HepG2 (cell line): ENCODE measurements around the gene DUSP16. TPM values are rescaled to one million over a fixed set of nuclear protein-coding genes. Genes with fewer than 3 reads are reported as not detected.

Experiments
- ATAC-seq: fragments of 200-7000 bp; cut with Tn5 transposase; 3 replicates; pipeline ENCODE4 v1.9.1; 2020; ENCODE audit warnings: mild to moderate bottlenecking, moderate library complexity
- BruUV-seq: library from RNA; stranded (reverse); fragments of 400-500 nt; replicated peaks from 2 replicates; lab custom pipeline; 2021; lab: Mats Ljungman, UMichigan
- CTCF ChIA-PET: fragments of 300-600 bp; formaldehyde crosslinking; extraction: SDS; loops from one replicate; lab custom pipeline; 2021; ENCODE audit warnings: low total read pairs, inconsistent platforms, low intra/inter-chr PET ratio; lab: Yijun Ruan, JAX
- POLR2A ChIA-PET: fragments of 350-600 bp; sonication (Branson Sonifier 250); formaldehyde crosslinking; loops from one replicate; lab custom pipeline; 2020; ENCODE audit warnings: antibody characterized with exemption, inconsistent platforms; lab: Yijun Ruan, JAX
- DNase-seq: peaks from one replicate; pipeline ENCODE4 v3.0.0-alpha.2; 2015; ENCODE audit warnings: low spot score
- FAIRE-seq: peaks from 3 replicates; lab custom pipeline; 2011; peaks lifted over from hg19 to GRCh38; lab: Jason Lieb, UNC
- H2AFZ ChIP-seq: one replicate; pipeline ENCODE4 v1.6.1; 2011; ENCODE audit warnings: low read length, inconsistent platforms
- H3K27ac ChIP-seq: fragments of 300-600 bp; 3 replicates; pipeline ENCODE4 v1.8.0; 2011; ENCODE audit warnings: mixed run types, mild to moderate bottlenecking, mixed read lengths, low read length, inconsistent platforms; ENCODE audit not compliant: insufficient read depth; ENCODE audit errors: extremely low read length
- H3K27me3 ChIP-seq, 2 experiments: fragments of 200-600 bp in 1 of 2; 2 replicates in 1 of 2; 3 replicates in 1 of 2; pipeline versions ENCODE4 v1.6.0 to v1.8.0; 2011; ENCODE audit warnings: low read length in 2 of 2, mild to moderate bottlenecking in 2 of 2, moderate library complexity in 2 of 2, inconsistent platforms in 1 of 2; ENCODE audit not compliant: insufficient read depth in 2 of 2, control insufficient read depth in 1 of 2
- H3K36me3 ChIP-seq, 2 experiments: fragments of 200-600 bp in 1 of 2; replicated peaks in 1 of 2; 2 replicates in 1 of 2; 3 replicates in 1 of 2; pipeline versions ENCODE4 v1.5.1 to v1.8.0; 2011; ENCODE audit warnings: low read length in 2 of 2, inconsistent platforms in 1 of 2; ENCODE audit not compliant: insufficient read depth in 2 of 2, control insufficient read depth in 1 of 2
- H3K4me1 ChIP-seq: 2 replicates; pipeline ENCODE4 v1.5.1; 2012; ENCODE audit warnings: low read length, inconsistent platforms; ENCODE audit not compliant: insufficient read depth
- H3K4me2 ChIP-seq: 2 replicates; pipeline ENCODE4 v1.6.0; 2011; ENCODE audit warnings: low read depth, low read length, inconsistent platforms
- H3K4me3 ChIP-seq, 3 experiments: fragments of 200-600 bp in 1 of 3; sonication (generic), shearing (Covaris generic) in 1 of 3; replicated peaks in 1 of 3; 2 replicates each; pipeline ENCODE4 v1.5.1; 2011 to 2016; ENCODE audit warnings: low read length in 3 of 3, inconsistent platforms in 2 of 3, low read depth in 2 of 3, mild to moderate bottlenecking in 2 of 3, control low read depth in 1 of 3, mixed read lengths in 1 of 3; ENCODE audit not compliant: insufficient read depth in 1 of 3
- H3K79me2 ChIP-seq: one replicate; pipeline ENCODE4 v1.6.1; 2011; ENCODE audit warnings: low read length, inconsistent platforms; ENCODE audit not compliant: insufficient read depth
- H3K9ac ChIP-seq: 2 replicates; pipeline ENCODE4 v1.6.0; 2011; ENCODE audit warnings: mild to moderate bottlenecking, low read depth, low read length, inconsistent platforms; ENCODE audit not compliant: insufficient read depth
- H3K9me3 ChIP-seq: 2 replicates; pipeline ENCODE4 v1.5.1; 2012; ENCODE audit warnings: mild to moderate bottlenecking, low read length
- H4K20me1 ChIP-seq: 2 replicates; pipeline ENCODE4 v1.6.0; 2011; ENCODE audit warnings: inconsistent platforms, mild to moderate bottlenecking, low read length, moderate library complexity; ENCODE audit not compliant: insufficient read depth
- BCL6 ChIP-seq: IDR thresholded peaks from 2 replicates; pipeline ENCODE4 v1.6.1; 2016; ENCODE audit warnings: missing genetic modification reagents, missing compliant biosample characterization
- ETV5 ChIP-seq: IDR thresholded peaks from 2 replicates; pipeline ENCODE4 v1.6.1; 2018; ENCODE audit warnings: missing biosample characterization, missing genetic modification reagents, inconsistent platforms, borderline replicate concordance
- KDM5B ChIP-seq: sonication (generic); formaldehyde crosslinking; IDR thresholded peaks from 2 replicates; pipeline ENCODE4 v1.4.0; 2020; ENCODE audit warnings: missing genetic modification reagents, mild to moderate bottlenecking, borderline replicate concordance
- NAIF1 ChIP-seq: sonication (generic); formaldehyde crosslinking; IDR thresholded peaks from 2 replicates; pipeline ENCODE4 v1.5.0; 2020; ENCODE audit warnings: mild to moderate bottlenecking, missing genetic modification reagents, borderline replicate concordance
- NR2F1 ChIP-seq, 2 experiments: fragments of 450-650 bp in 1 of 2; formaldehyde crosslinking in 1 of 2; IDR thresholded peaks; 2 replicates each; pipeline versions ENCODE4 v1.5.0 to v1.6.1; 2016 to 2020; ENCODE audit warnings: mild to moderate bottlenecking in 1 of 2, missing compliant biosample characterization in 1 of 2, missing genetic modification reagents in 1 of 2, moderate library complexity in 1 of 2
- POLR2AphosphoS5 ChIP-seq: IDR thresholded peaks from 2 replicates; pipeline ENCODE4 v1.6.1; 2012; ENCODE audit warnings: low read depth, low read length
- SP5 ChIP-seq: IDR thresholded peaks from 2 replicates; pipeline ENCODE4 v1.6.1; 2016; ENCODE audit warnings: low read depth, borderline replicate concordance
- ZBTB33 ChIP-seq: sonication (generic); formaldehyde crosslinking; IDR thresholded peaks from 2 replicates; pipeline ENCODE4 v1.4.0; 2020; ENCODE audit warnings: missing genetic modification reagents
- ZBTB8A ChIP-seq: sonication (generic); formaldehyde crosslinking; IDR thresholded peaks from 2 replicates; pipeline ENCODE4 v1.4.0; 2020; ENCODE audit warnings: mild to moderate bottlenecking, low read depth, missing genetic modification reagents, borderline replicate concordance
- ZKSCAN1 ChIP-seq: fragments of 150-350 bp; IDR thresholded peaks from 2 replicates; pipeline ENCODE4 v1.6.1; 2014; ENCODE audit warnings: low read length
- ZNF3 ChIP-seq: IDR thresholded peaks from 2 replicates; pipeline ENCODE4 v1.7.0; 2017; ENCODE audit warnings: inconsistent platforms
- WGBS: methylation state at CpG from one replicate; pipeline ENCODE4 v1.1.6; 2017; ENCODE audit warnings: low lambda C conversion rate; 5-methylcytosine and 5-hydroxymethylcytosine counted together
- in situ Hi-C: cut with HindIII; loops from 2 replicates; pipeline ENCODE4 v1.10.0; 2017; ENCODE audit warnings: low pct_unique_long_range_greater_than_20kb; ENCODE audit not compliant: extremely low pct_ligation_motif_present
- intact Hi-C: fragments of 100-400 bp; cut with micrococcal nuclease; formaldehyde crosslinking; loops from one replicate; pipeline ENCODE4 v1.10.0; 2022; ENCODE audit not compliant: unreplicated experiment
- polyA plus RNA-seq, 8 experiments: library from polyadenylated mRNA; depleted of rRNA in 3 of 8; stranded (reverse) in 7 of 8; unstranded in 1 of 8; fragments of >200 nt; fragmentation: Illumina TruSeq in 4 of 8; extraction: Trizol in 4 of 8; gene quantifications; 2 replicates each; pipeline versions ENCODE4 v1.2.1 to v1.2.3, GENCODE V29; 2011 to 2016; ENCODE audit warnings: low read depth in 4 of 8, missing spikeins in 1 of 8, mixed read lengths in 1 of 8; ENCODE audit not compliant: insufficient read depth in 1 of 8
- total RNA-seq, 5 experiments: library from RNA; depleted of rRNA; stranded (reverse); fragments of >200 nt; fragmentation: Illumina TruSeq; extraction: Trizol; gene quantifications; 2 replicates each; pipeline ENCODE4 v1.2.3, GENCODE V29; 2016; ENCODE audit warnings: low read depth in 1 of 5

Gene DUSP16
- total and polyA plus RNA-seq, 2 of the 13 experiments (the other 11 are each of a cell fraction or from before 2014, with no cell fraction given), result 45.7 to 46.6 TPM

- POLR2A ChIA-PET, result interaction anchor here (2.6 kb wide), 1 partner anchor 47 kb away, joined by 11 read pairs; the partner anchor contains the start of gene CREBL2
- H3K4me1 ChIP-seq, result peaks cover 20% of the 10 kb centered on the region
- CTCF ChIA-PET, result interaction anchor here (0.6 to 2.8 kb wide), 2 partner anchors 91 to 189 kb away, joined by 3 to 21 read pairs; no protein-coding TSS in a partner anchor
- FAIRE-seq, result no peak
- H3K4me2 ChIP-seq, result no peak overlapping the region
- DNase-seq, result no peak
- H2AFZ ChIP-seq, result no peak overlapping the region
- no peaks in the 10 kb centered on the region; a peak in 1 of 5 replicates for H3K27me3 ChIP-seq
- no peak overlapping the region for H3K9ac ChIP-seq
- H4K20me1 ChIP-seq, result no peaks in the 10 kb centered on the region
- H3K4me3 ChIP-seq, result no peak overlapping the region
- TF ChIP-seq NR2F1 (CRISPR knock-in tag; IDR thresholded peaks at IDR 0.05) (no peak), KDM5B (CRISPR knock-in tag) (no peak), ZKSCAN1 (no peak), ZNF3 (no peak), ZBTB8A (CRISPR knock-in tag) (no peak), NAIF1 (CRISPR knock-in tag) (no peak), ZBTB33 (CRISPR knock-in tag) (no peak), POLR2AphosphoS5 (no peak), BCL6 (CRISPR knock-in tag) (no peak), SP5 (no peak), ETV5 (CRISPR knock-in tag) (no peak)
- no peak overlapping the region for H3K27ac ChIP-seq
- peaks cover 18% of the 10 kb centered on the region for H3K79me2 ChIP-seq
- in situ Hi-C loops (no loop called here), intact Hi-C loops (loop anchor here (5.0 kb wide), 3 partner anchors 47 to 152 kb away; partner anchors contain the start of genes CDKN1B and CREBL2)
- H3K9me3 ChIP-seq, result peaks cover 4% of the 10 kb centered on the region; the same call in 1 of the 2 replicates
- H3K36me3 ChIP-seq, result no peaks in the 10 kb centered on the region
- no peak for ATAC-seq
- BruUV-seq, result no TSS peak
- WGBS, result 30% methylated on average over 1 of the region's 1 CpG
These were observed 2.2 kb upstream of the DUSP16 start for GRCh38 chr12:12564911-12565310.
